ENCODE data around the gene ZNF862.

The ZNF862 gene

DNA sequence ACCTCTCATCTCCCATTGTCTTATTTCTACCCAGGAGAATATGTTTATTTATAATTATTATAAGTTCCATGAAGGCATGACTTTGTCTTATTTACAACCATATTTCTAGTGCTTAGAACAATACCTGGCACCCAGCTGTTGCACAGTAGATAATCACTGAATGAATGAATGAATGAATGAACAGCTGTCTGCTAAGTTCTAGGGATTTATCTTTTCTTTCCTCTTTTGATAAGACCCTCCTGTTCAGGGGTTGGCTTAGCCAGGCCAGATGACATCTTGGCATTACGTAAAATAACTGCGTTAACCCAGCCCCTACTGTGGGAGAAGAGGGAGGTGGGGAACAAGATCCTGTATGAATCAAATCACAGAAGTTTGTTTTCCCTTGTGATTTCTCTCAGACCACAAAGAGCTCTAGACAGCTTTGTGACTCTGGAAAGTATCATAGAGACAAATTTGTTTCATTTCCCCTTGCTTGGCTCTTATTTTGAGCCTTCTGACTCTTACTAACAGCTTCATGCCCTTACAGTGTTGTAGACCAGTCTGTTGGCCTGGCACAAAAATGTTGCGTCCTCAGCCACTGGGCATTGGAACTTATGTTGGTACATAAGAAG, 8.4 kb downstream of the ZNF862 start:
- no peak for DNase-seq

GRCh38 chr7:149849174-149849573, 11.0 kb downstream of the ZNF862 start:
- DNase-seq = no peak

- DNase-seq = no peak
Measured at GRCh38 chr7:149850007-149850594, 11.9 kb downstream of the ZNF862 start.

DNA sequence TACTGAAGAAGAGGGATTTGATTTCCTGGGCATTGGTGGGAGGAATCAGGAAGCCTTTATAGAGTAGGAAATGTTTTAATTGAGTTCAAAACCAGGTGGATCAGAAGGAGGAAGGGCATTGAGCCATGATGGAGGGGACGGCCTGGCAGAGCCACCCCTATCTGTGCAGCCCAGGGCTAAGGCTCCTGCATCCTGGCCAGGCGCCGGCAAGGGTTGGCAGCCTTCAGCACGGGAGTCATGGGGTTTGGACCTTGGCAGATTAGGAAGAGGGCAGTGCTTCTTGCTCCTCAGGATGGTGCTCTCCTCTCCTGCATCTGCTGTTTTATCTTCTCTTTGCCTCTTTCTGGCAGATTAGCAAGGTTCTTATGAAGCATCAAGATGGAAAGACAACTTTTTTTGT, 12.5 kb downstream of the ZNF862 start:
- DNase-seq = no peak

GRCh38 chr7:149851449-149851848, 13.3 kb downstream of the ZNF862 start:
- DNase-seq = no peak

GRCh38 chr7:149853157-149853556, 15.0 kb downstream of the ZNF862 start:
- DNase-seq = peak; percentile 13

GRCh38 chr7:149854611-149855360, 16.6 kb downstream of the ZNF862 start:
- peak; percentile 42 for DNase-seq

- peak; percentile 93 for DNase-seq
Measured at GRCh38 chr7:149855361-149856305, 17.5 kb downstream of the ZNF862 start.

DNA sequence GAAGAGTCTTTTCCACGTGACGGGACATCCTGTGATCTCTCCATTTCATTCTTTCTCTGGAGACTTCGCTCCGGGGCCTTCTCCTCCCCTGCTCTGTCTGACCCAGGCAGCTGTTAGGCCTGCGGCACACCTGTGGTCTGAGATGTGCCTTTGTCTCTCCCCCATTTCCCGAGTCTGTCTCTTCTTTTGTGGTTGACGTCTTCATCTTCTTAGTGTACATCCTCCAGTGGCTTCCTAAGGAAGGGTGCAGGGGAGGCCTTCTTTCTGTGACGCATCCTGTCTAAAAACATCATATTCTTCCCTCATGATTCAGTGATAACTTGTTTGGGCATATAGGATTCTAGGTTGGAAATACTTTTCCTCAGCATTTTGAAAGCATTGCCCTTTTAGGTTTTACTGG, 18.4 kb downstream of the ZNF862 start:
- DNase-seq = no peak

DNA sequence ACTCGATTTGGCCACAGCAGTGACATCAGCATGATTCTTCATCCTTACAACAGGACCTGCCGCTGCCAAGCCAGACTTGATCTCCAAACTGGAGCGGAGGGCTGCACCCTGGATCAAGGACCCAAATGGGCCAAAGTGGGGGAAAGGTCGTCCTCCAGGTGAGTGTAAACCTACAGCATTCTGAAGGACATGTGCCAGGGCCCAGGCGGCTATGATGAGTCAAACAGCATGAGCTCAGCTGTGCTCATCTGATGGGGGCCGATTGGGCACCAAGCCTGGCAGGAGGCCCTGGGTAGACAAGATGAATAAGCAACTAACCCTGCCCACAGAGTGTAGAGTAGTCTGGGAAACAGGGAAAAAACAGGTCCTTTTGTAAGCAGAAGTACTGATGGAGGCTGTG, 21.2 kb downstream of the ZNF862 start:
- no peak for DNase-seq

DNA sequence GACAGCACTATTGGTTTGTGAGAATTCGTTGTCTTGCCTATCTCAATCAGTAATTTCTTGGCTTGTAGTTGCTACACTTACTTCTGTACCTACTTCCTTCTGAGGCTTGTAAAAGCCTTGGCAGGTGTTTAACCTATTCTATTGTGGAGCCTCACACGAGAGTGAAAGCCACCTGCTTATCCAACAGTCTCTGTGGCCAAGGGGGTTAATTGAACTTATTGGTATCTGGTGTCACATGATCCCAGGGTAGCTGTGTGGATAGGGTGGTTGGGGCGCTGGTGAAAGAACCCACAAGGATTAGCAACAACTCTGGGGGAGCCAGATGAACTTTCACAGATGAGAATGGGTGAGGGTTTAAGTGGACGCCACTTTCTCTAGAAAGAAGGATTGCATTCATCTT, 21.7 kb downstream of the ZNF862 start:
- DNase-seq = no peak

GRCh38 chr7:149860821-149861727, 22.9 kb downstream of the ZNF862 start:
- no peak for DNase-seq

DNA sequence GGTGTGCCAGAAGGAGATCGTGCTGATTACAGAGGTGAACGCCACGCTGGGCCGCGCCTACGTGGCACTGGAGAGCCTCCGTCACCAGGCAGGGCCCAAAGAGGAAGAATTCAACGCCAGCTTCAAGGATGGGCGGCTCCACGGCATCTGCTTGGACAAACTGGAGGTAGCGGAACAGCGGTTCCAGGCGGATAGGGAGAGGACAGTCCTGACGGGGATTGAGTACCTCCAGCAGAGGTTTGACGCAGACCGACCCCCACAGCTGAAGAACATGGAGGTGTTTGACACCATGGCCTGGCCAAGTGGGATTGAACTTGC, 23.5 kb downstream of the ZNF862 start:
- no peak for DNase-seq

DNA sequence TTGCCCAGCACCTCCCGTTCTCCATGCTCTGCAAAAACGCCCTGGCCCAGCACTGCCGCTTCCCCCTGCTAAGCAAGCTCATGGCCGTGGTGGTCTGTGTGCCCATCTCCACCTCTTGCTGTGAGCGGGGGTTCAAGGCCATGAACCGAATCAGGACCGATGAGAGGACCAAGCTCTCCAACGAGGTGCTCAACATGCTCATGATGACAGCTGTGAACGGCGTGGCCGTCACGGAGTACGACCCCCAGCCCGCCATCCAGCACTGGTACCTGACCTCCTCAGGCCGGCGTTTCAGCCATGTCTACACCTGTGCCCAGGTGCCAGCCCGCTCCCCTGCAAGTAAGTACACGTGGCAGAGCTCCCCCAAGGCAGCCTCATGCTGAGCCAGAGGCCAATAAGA, 24.0 kb downstream of the ZNF862 start:
- no peak for DNase-seq

DNA sequence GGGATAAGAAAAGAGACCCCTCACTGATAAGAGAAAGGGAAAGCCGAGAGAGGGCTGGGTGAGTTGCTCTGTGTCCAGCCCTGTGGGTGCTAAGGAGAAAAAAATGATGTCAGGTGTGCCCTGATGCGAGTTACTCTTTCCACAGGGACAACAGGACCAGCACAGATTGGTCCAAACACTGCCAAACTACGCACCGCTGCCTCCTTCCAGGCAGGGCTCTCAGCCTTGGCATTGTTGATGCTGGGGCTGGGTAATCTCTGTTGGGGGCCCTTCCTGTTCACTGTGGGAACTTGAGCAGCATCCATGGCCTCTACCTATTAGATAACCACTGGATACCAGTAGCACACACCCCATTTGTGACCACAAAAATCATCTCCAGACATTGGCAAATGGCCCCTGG, 25.3 kb downstream of the ZNF862 start:
- DNase-seq = no peak

- no peak for DNase-seq
Measured at GRCh38 chr7:149864023-149864422, 25.8 kb downstream of the ZNF862 start.

GRCh38 chr7:149864751-149865150, 26.6 kb downstream of the ZNF862 start:
- no peak for DNase-seq

DNA sequence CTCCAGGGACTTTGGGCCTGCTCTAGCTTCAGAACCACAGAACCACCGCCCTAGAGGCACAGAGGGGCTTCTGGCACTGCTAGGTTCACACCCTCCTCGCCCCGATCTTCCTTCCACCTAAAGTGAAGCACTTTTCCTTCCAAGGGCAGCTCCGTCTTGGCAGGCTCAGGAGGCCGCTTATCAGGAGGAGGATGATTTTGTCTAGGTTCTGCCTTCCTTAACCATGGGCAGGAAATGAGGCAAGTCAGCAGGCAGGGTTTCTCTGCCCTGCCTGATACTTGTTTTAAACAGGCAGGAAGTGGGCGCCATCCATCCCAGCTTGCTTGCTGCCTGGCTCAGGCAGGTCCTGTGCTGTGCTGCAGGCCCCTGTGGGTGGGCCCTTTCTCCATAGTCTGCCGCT, 27.3 kb downstream of the ZNF862 start:
- DNase-seq = no peak

- no peak for DNase-seq
Measured at GRCh38 chr7:149866139-149866778, 28.1 kb downstream of the ZNF862 start.

DNA sequence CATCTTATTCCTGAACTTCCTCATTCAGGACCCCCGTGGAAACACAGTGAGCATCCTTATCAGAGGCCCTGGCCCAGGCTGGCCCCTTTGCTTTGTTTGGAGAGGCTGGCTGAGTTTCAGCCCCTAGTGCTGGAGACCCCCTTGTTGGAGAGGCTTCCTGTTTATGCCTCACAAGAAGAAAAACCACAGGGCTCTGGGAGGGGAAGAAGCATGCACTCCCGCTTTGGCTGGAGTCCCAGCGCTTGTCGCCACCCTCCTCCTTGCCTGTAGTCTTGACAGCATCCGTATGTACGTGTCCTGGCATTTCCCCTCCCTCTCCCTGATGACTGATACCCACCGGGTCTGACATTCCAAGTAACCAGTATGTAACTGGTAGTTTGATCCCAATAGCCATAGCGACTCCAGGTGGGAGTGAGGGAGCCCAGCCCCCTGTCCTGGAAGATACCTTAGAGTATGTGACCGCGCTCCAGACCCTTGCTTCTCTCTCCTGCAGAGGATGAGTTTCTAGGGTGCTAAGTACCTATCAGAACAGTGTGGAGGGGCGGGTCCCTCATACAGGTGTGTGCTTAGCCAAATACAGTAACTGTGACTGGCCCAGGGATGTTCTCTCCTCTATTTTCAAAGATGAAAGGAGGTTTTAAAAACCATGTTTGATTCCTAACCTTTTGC, 28.7 kb downstream of the ZNF862 start:
- peak; percentile 69 for DNase-seq
